ENCODE results near the gene ARID1A.
A peak's percentile ranks its signal among the peaks of the same experiment; 100 is the strongest.

Gene ARID1A

DNA sequence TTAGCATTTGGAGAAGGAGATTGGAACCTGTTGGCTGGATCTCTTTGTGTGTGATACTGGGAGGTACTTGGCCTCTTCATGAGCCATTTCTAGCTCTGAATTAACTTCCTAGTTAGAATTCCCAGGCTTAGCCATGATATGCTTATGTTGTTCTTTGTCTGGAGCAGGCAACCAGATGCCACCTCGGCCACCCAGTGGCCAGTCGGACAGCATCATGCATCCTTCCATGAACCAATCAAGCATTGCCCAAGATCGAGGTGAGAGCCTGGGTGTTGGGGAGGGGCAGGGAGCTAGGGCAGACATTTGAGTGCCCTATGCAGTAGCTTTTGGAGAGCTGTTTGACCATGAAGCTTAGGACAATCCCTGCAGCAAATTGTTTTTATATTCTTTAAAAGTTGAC, 65.4 kb downstream of the ARID1A start:
- Histone ChIP-seq H2AFZ (ENCODE audit: low read length) (no peak overlapping the region), H3K36me3 (replicated peaks in 1 of 2; ENCODE audit: control insufficient read depth in 2 of 2, insufficient read depth in 2 of 2, low read length in 2 of 2) (peaks cover 47 to 99% of the 10 kb centered on the region in 2 donors), H2AK5ac (ENCODE audit: low read depth, low read length) (no peak overlapping the region), H3K27me3 (ENCODE audit: control insufficient read depth in 3 of 3, insufficient read depth in 3 of 3, low read depth in 1 of 3, low read length in 3 of 3) (no peaks in the 10 kb centered on the region), H2BK12ac (ENCODE audit: low read length) (no peak overlapping the region), H2BK5ac (ENCODE audit: low read length) (no peak overlapping the region), H2BK15ac (ENCODE audit: low read length) (no peak overlapping the region), H4K91ac (ENCODE audit: low read depth, low read length, poor library complexity) (no peak overlapping the region), H3K27ac (replicated peaks; ENCODE audit: low read length) (no peak overlapping the region), H3K9me3 (replicated peaks in 1 of 2; ENCODE audit: control insufficient read depth in 2 of 2, insufficient read depth in 1 of 2, low read depth in 1 of 2, low read length in 2 of 2) (no peaks in the 10 kb centered on the region), H3K14ac (ENCODE audit: low read length) (no peak overlapping the region), H3K4me2 (ENCODE audit: insufficient read depth, low read length, poor library complexity, severe bottlenecking) (no peak overlapping the region), H3K23ac (ENCODE audit: low read depth, low read length, poor library complexity) (no peak overlapping the region), H3K9ac (ENCODE audit: low read depth, low read length, poor library complexity) (no peak overlapping the region), H3K79me1 (ENCODE audit: low read depth, low read length) (peaks cover 10% of the 10 kb centered on the region), H3K18ac (ENCODE audit: low read length) (no peak overlapping the region), H4K8ac (ENCODE audit: low read depth, low read length) (no peak overlapping the region), H3K4ac (ENCODE audit: low read length) (no peak overlapping the region), H2BK120ac (ENCODE audit: low read depth, low read length) (no peak overlapping the region), H3K4me3 (ENCODE audit: low read length in 2 of 2) (no peak overlapping the region), H3K4me1 (ENCODE audit: control insufficient read depth in 2 of 2, insufficient read depth in 1 of 2, low read depth in 1 of 2, low read length in 2 of 2) (no peaks in the 10 kb centered on the region)
- no peak for DNase-seq (ENCODE audit: low spot score)
- WGBS, 2 donors (ENCODE audit: extremely low coverage in 2 of 2, insufficient read length in 2 of 2, insufficient replicate concordance in 1 of 2), result no CpG with 5 or more reads among the region's 3 CpGs

DNA sequence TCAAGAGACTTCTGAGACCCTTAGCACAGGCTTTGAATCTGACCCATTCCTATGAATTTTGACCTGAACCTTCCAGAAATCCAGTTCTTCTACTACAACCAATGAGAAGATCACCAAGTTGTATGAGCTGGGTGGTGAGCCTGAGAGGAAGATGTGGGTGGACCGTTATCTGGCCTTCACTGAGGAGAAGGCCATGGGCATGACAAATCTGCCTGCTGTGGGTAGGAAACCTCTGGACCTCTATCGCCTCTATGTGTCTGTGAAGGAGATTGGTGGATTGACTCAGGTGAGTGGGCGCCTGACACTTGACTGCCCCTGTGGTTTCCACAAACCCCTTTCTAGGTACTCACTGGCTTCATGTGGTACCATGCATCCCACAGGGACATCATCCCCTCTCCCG, 71.9 kb downstream of the ARID1A start:
- Histone ChIP-seq H3K79me1 (ENCODE audit: low read depth, low read length) (peaks cover 7% of the 10 kb centered on the region), H3K27ac (replicated peaks; ENCODE audit: low read length) (no peak overlapping the region), H2BK15ac (ENCODE audit: low read length) (no peak overlapping the region), H3K9me3 (replicated peaks in 1 of 2; ENCODE audit: control insufficient read depth in 2 of 2, insufficient read depth in 1 of 2, low read depth in 1 of 2, low read length in 2 of 2) (no peaks in the 10 kb centered on the region), H3K4me1 (ENCODE audit: control insufficient read depth in 2 of 2, insufficient read depth in 1 of 2, low read depth in 1 of 2, low read length in 2 of 2) (peaks cover 0 to 7% of the 10 kb centered on the region in 2 donors), H3K18ac (ENCODE audit: low read length) (no peak overlapping the region), H3K4me2 (ENCODE audit: insufficient read depth, low read length, poor library complexity, severe bottlenecking) (no peak overlapping the region), H3K36me3 (replicated peaks in 1 of 2; ENCODE audit: control insufficient read depth in 2 of 2, insufficient read depth in 2 of 2, low read length in 2 of 2) (peaks cover 68 to 99% of the 10 kb centered on the region in 2 donors), H3K23ac (ENCODE audit: low read depth, low read length, poor library complexity) (no peak overlapping the region), H3K14ac (ENCODE audit: low read length) (no peak overlapping the region), H4K8ac (ENCODE audit: low read depth, low read length) (no peak overlapping the region), H3K27me3 (ENCODE audit: control insufficient read depth in 3 of 3, insufficient read depth in 3 of 3, low read depth in 1 of 3, low read length in 3 of 3) (no peaks in the 10 kb centered on the region), H2AK5ac (ENCODE audit: low read depth, low read length) (no peak overlapping the region), H2BK12ac (ENCODE audit: low read length) (no peak overlapping the region), H3K4me3 (ENCODE audit: low read length in 2 of 2) (no peak overlapping the region), H2BK5ac (ENCODE audit: low read length) (no peak overlapping the region), H2BK120ac (ENCODE audit: low read depth, low read length) (no peak overlapping the region), H3K9ac (ENCODE audit: low read depth, low read length, poor library complexity) (no peak overlapping the region), H4K91ac (ENCODE audit: low read depth, low read length, poor library complexity) (no peak overlapping the region), H2AFZ (ENCODE audit: low read length) (no peak overlapping the region), H3K4ac (ENCODE audit: low read length) (no peak overlapping the region)
- no CpG with 5 or more reads among the region's 4 CpGs for WGBS, 2 donors (ENCODE audit: extremely low coverage in 2 of 2, insufficient read length in 2 of 2, insufficient replicate concordance in 1 of 2)
- no peak for DNase-seq (ENCODE audit: low spot score)

DNA sequence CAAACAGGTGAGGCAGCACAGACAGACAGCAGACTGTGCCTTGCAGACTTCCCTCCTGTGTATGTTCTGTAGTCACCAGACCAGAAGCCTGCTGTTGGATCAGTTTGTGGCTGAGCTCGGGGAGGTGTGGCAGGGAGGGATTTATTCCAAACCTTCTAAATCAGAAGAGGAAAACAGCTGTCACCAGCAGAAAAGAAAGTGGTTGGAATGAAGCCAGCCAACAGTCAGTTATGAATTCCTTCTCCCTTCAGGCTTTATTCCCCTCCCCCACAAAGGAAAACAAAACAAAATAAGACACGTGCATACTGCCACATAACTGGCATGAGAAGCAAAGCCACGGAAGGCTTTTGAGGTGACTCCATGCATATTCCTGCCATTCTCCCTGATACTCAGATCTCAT, 72.9 kb downstream of the ARID1A start:
- Histone ChIP-seq H3K4me1 (ENCODE audit: control insufficient read depth in 2 of 2, insufficient read depth in 1 of 2, low read depth in 1 of 2, low read length in 2 of 2) (peaks cover 0 to 7% of the 10 kb centered on the region in 2 donors), H3K27ac (replicated peaks; ENCODE audit: low read length) (no peak overlapping the region), H3K14ac (ENCODE audit: low read length) (no peak overlapping the region), H3K9ac (ENCODE audit: low read depth, low read length, poor library complexity) (no peak overlapping the region), H3K27me3 (ENCODE audit: control insufficient read depth in 3 of 3, insufficient read depth in 3 of 3, low read depth in 1 of 3, low read length in 3 of 3) (no peaks in the 10 kb centered on the region), H3K23ac (ENCODE audit: low read depth, low read length, poor library complexity) (no peak overlapping the region), H3K9me3 (replicated peaks in 1 of 2; ENCODE audit: control insufficient read depth in 2 of 2, insufficient read depth in 1 of 2, low read depth in 1 of 2, low read length in 2 of 2) (no peaks in the 10 kb centered on the region), H2BK15ac (ENCODE audit: low read length) (no peak overlapping the region), H3K4me3 (ENCODE audit: low read length in 2 of 2) (no peak overlapping the region), H2AK5ac (ENCODE audit: low read depth, low read length) (no peak overlapping the region), H3K4me2 (ENCODE audit: insufficient read depth, low read length, poor library complexity, severe bottlenecking) (no peak overlapping the region), H2BK5ac (ENCODE audit: low read length) (no peak overlapping the region), H4K8ac (ENCODE audit: low read depth, low read length) (no peak overlapping the region), H3K4ac (ENCODE audit: low read length) (no peak overlapping the region), H3K36me3 (replicated peaks in 1 of 2; ENCODE audit: control insufficient read depth in 2 of 2, insufficient read depth in 2 of 2, low read length in 2 of 2) (peaks cover 73 to 99% of the 10 kb centered on the region in 2 donors), H2BK120ac (ENCODE audit: low read depth, low read length) (no peak overlapping the region), H3K18ac (ENCODE audit: low read length) (no peak overlapping the region), H3K79me1 (ENCODE audit: low read depth, low read length) (peaks cover 5% of the 10 kb centered on the region), H2BK12ac (ENCODE audit: low read length) (no peak overlapping the region), H2AFZ (ENCODE audit: low read length) (no peak overlapping the region), H4K91ac (ENCODE audit: low read depth, low read length, poor library complexity) (no peak overlapping the region)
- DNase-seq (ENCODE audit: low spot score), result no peak
- WGBS, 2 donors (ENCODE audit: extremely low coverage in 2 of 2, insufficient read length in 2 of 2, insufficient replicate concordance in 1 of 2), result no CpG with 5 or more reads among the region's 3 CpGs

DNA sequence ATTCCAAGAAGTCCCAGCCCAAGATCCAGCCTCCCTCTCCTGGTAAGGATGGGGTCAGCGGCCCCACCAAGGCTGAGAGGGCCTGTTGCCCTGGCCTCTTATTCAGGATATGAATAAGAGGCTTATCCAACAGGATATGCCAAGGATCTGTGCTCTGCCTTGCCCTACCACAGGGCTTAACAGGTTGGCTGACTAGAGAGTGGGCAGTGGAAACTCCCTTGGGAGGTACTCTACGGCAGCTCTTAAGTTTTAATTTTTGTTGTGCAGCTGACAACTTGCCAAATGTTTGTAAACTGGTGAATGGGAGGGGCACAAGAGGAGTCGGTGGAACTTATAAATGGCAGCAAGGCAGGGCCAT, 75.4 kb downstream of the ARID1A start:
- DNase-seq (ENCODE audit: low spot score), result no peak
- Histone ChIP-seq H3K4me2 (ENCODE audit: insufficient read depth, low read length, poor library complexity, severe bottlenecking) (no peak overlapping the region), H3K9me3 (replicated peaks in 1 of 2; ENCODE audit: control insufficient read depth in 2 of 2, insufficient read depth in 1 of 2, low read depth in 1 of 2, low read length in 2 of 2) (no peaks in the 10 kb centered on the region), H3K4me3 (ENCODE audit: low read length in 2 of 2) (no peak overlapping the region), H3K14ac (ENCODE audit: low read length) (no peak overlapping the region), H2BK15ac (ENCODE audit: low read length) (no peak overlapping the region), H3K27me3 (ENCODE audit: control insufficient read depth in 3 of 3, insufficient read depth in 3 of 3, low read depth in 1 of 3, low read length in 3 of 3) (no peaks in the 10 kb centered on the region), H3K27ac (replicated peaks; ENCODE audit: low read length) (peak overlapping the region; percentile 6), H2BK120ac (ENCODE audit: low read depth, low read length) (no peak overlapping the region), H2AFZ (ENCODE audit: low read length) (no peak overlapping the region), H4K8ac (ENCODE audit: low read depth, low read length) (no peak overlapping the region), H4K91ac (ENCODE audit: low read depth, low read length, poor library complexity) (no peak overlapping the region), H2BK12ac (ENCODE audit: low read length) (no peak overlapping the region), H3K18ac (ENCODE audit: low read length) (no peak overlapping the region), H3K9ac (ENCODE audit: low read depth, low read length, poor library complexity) (no peak overlapping the region), H3K79me1 (ENCODE audit: low read depth, low read length) (peaks cover 1% of the 10 kb centered on the region), H3K36me3 (replicated peaks in 1 of 2; ENCODE audit: control insufficient read depth in 2 of 2, insufficient read depth in 2 of 2, low read length in 2 of 2) (peaks cover 83 to 100% of the 10 kb centered on the region in 2 donors), H2AK5ac (ENCODE audit: low read depth, low read length) (no peak overlapping the region), H3K4me1 (ENCODE audit: control insufficient read depth in 2 of 2, insufficient read depth in 1 of 2, low read depth in 1 of 2, low read length in 2 of 2) (peaks cover 0 to 7% of the 10 kb centered on the region in 2 donors), H3K23ac (ENCODE audit: low read depth, low read length, poor library complexity) (no peak overlapping the region), H2BK5ac (ENCODE audit: low read length) (no peak overlapping the region), H3K4ac (ENCODE audit: low read length) (no peak overlapping the region)
- no CpG with 5 or more reads among the region's 3 CpGs for WGBS, 2 donors (ENCODE audit: extremely low coverage in 2 of 2, insufficient read length in 2 of 2, insufficient replicate concordance in 1 of 2)
